Calu3 (cell line): ENCODE results near the gene MTUS2. TPM values are rescaled to one million over a fixed set of nuclear protein-coding genes. Genes with fewer than 3 reads are reported as not detected.

Source experiments
- BruUV-seq: library from RNA; stranded (reverse); fragments of 400-500 nt; replicated peaks from 2 replicates; lab custom pipeline; 2021; lab: Mats Ljungman, UMichigan
- CTCF ChIA-PET: fragments of 300-600 bp; sonication (Branson Sonifier 250); formaldehyde crosslinking; loops from one replicate; lab custom pipeline; 2022; ENCODE audit warnings: antibody characterized with exemption; lab: Charles Lee
- DNase-seq: peaks from one replicate; pipeline ENCODE4 v3.0.0; 2022
- H3K27ac Mint-ChIP-seq: one replicate; pipeline ENCODE4 v1.8.0; 2022; ENCODE audit warnings: mixed read lengths; ENCODE audit not compliant: unreplicated experiment
- H3K27me3 Mint-ChIP-seq: one replicate; pipeline ENCODE4 v1.8.0; 2022; ENCODE audit warnings: mixed read lengths; ENCODE audit not compliant: unreplicated experiment
- H3K36me3 Mint-ChIP-seq: one replicate; pipeline ENCODE4 v1.8.0; 2022; ENCODE audit warnings: mild to moderate bottlenecking, moderate library complexity, mixed read lengths; ENCODE audit not compliant: insufficient read depth, unreplicated experiment
- H3K4me1 Mint-ChIP-seq: one replicate; pipeline ENCODE4 v1.8.0; 2022; ENCODE audit warnings: mild to moderate bottlenecking, low read depth, mixed read lengths; ENCODE audit not compliant: unreplicated experiment
- H3K4me3 Mint-ChIP-seq: one replicate; pipeline ENCODE4 v1.8.0; 2022; ENCODE audit warnings: mild to moderate bottlenecking, low read depth, moderate library complexity, mixed read lengths; ENCODE audit not compliant: unreplicated experiment
- H3K9me3 Mint-ChIP-seq: one replicate; pipeline ENCODE4 v1.8.0; 2022; ENCODE audit warnings: low read depth, mixed read lengths; ENCODE audit not compliant: unreplicated experiment
- CTCF ChIP-seq: fragments of 200-600 bp; IDR thresholded peaks from one replicate; pipeline ENCODE4 v1.8.0; 2022; ENCODE audit warnings: antibody characterized with exemption; ENCODE audit not compliant: unreplicated experiment
- intact Hi-C: fragments of 100-400 bp; cut with micrococcal nuclease; formaldehyde crosslinking; loops from one replicate; pipeline ENCODE4 v1.10.0; 2022; ENCODE audit not compliant: unreplicated experiment
- total RNA-seq: library from RNA; stranded (reverse); gene quantifications from 2 replicates; pipeline ENCODE4 v1.2.3, GENCODE V29; 2022

The MTUS2 gene
- total RNA-seq, 1 experiment from 2014 or later, result not detected

- Mint-ChIP-seq H3K27ac (no peak overlapping the region), H3K27me3 (peaks cover 67% of the 10 kb centered on the region), H3K9me3 (peaks cover 8% of the 10 kb centered on the region), H3K4me3 (peak overlapping the region; percentile 54), H3K4me1 (no peaks in the 10 kb centered on the region), H3K36me3 (peaks cover 7% of the 10 kb centered on the region)
- no TSS peak for BruUV-seq
- DNase-seq, result peak; percentile 66
- CTCF ChIA-PET, result no interaction called here
- intact Hi-C loops, result loop anchor here (2.0 kb wide), 1 partner anchor 549 kb away; no protein-coding TSS in a partner anchor
- no peak for TF ChIP-seq CTCF
These were observed 422 bp upstream of the MTUS2 start for GRCh38 chr13:28819735-28820098.

DNA sequence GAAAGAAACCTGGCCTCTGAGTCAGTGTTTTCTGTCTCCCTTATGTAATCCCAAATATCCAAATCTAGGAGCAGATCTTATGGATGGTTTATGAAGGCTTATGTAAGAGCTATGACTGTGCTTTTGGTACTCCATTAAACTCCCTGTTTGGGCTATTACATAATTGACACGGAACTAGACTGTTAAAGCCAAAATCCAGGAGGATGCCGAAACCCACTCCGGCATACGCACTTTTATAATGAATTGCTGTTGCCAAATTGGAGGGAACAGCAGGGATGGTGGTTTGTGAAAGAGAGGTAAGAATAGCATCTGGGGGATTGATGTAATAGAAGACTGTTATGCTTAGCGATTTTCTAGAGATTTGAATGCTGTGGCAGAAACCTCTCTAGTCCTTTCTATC is 2.0 kb downstream of the MTUS2 start:
- Mint-ChIP-seq H3K9me3 (peaks cover 8% of the 10 kb centered on the region), H3K27me3 (peaks cover 60% of the 10 kb centered on the region), H3K4me3 (no peak overlapping the region), H3K36me3 (peaks cover 7% of the 10 kb centered on the region), H3K27ac (no peak overlapping the region), H3K4me1 (no peaks in the 10 kb centered on the region)
- no TSS peak for BruUV-seq
- intact Hi-C loops, result no loop called here
- CTCF ChIA-PET, result no interaction called here
- no peak for DNase-seq
- no peak for TF ChIP-seq CTCF

- no peaks in the 10 kb centered on the region for H3K4me1 Mint-ChIP-seq
- TF ChIP-seq CTCF, result no peak
- H3K4me3 Mint-ChIP-seq, result no peak overlapping the region
- intact Hi-C loops, result no loop called here
- BruUV-seq, result no TSS peak
- no peak overlapping the region for H3K27ac Mint-ChIP-seq
- no peak for DNase-seq
- peaks cover 4% of the 10 kb centered on the region for H3K9me3 Mint-ChIP-seq
- CTCF ChIA-PET, result no interaction called here
- peaks cover 7% of the 10 kb centered on the region for H3K36me3 Mint-ChIP-seq
- H3K27me3 Mint-ChIP-seq, result peaks cover 53% of the 10 kb centered on the region
These were observed 2.7 kb downstream of the MTUS2 start for GRCh38 chr13:28822801-28823200.

GRCh38 chr13:28825379-28825778 is 5.2 kb downstream of the MTUS2 start:
- H3K4me1 Mint-ChIP-seq, result no peaks in the 10 kb centered on the region
- DNase-seq, result no peak
- no TSS peak for BruUV-seq

More at GRCh38 chr13:28825379-28825778, 5.2 kb downstream of the MTUS2 start:
- H3K36me3 Mint-ChIP-seq, result peaks cover 7% of the 10 kb centered on the region
- CTCF ChIA-PET, result no interaction called here
- no peak overlapping the region for H3K4me3 Mint-ChIP-seq
- intact Hi-C loops, result no loop called here
- no peak overlapping the region for H3K27ac Mint-ChIP-seq
- H3K27me3 Mint-ChIP-seq, result peaks cover 49% of the 10 kb centered on the region
- peaks cover 10% of the 10 kb centered on the region for H3K9me3 Mint-ChIP-seq
- TF ChIP-seq CTCF, result no peak
